GM12878 (cell line): ENCODE data around the gene WDR86. TPM values are rescaled to one million over a fixed set of nuclear protein-coding genes. Genes with fewer than 3 reads are reported as not detected.

Experiments
- ATAC-seq: fragments of 200-7000 bp; cut with Tn5 transposase; 3 replicates; pipeline ENCODE4 v1.9.1; 2020; ENCODE audit warnings: mild to moderate bottlenecking, moderate library complexity
- BruUV-seq: library from RNA; stranded (reverse); fragments of 400-500 nt; replicated peaks from 2 replicates; lab custom pipeline; 2021; lab: Mats Ljungman, UMichigan
- CTCF ChIA-PET: fragments of 300-600 bp; sonication (Branson Sonifier 250); formaldehyde crosslinking; extraction: SDS; loops from one replicate; lab custom pipeline; 2021; ENCODE audit warnings: inconsistent platforms; lab: Yijun Ruan, JAX
- POLR2A ChIA-PET: fragments of 350-600 bp; formaldehyde crosslinking; extraction: SDS; loops from one replicate; lab custom pipeline; 2021; ENCODE audit warnings: inconsistent platforms; lab: Charles Lee
- RAD21 ChIA-PET: fragments of 300-600 bp; sonication (Branson Sonifier 250); formaldehyde crosslinking; loops from one replicate; lab custom pipeline; 2023; ENCODE audit warnings: antibody characterized with exemption; ENCODE audit not compliant: unreplicated experiment; lab: Charles Lee
- SMC1A ChIA-PET: fragments of 300-600 bp; sonication (Branson Sonifier 250); formaldehyde crosslinking; loops from one replicate; lab custom pipeline; 2023; ENCODE audit not compliant: unreplicated experiment, uncharacterized antibody; lab: Charles Lee
- DNase-seq: peaks from one replicate; pipeline ENCODE4 v3.0.0-alpha.2; 2011; ENCODE audit warnings: low read depth, low spot score
- FAIRE-seq: peaks from 3 replicates; lab custom pipeline; 2011; peaks lifted over from hg19 to GRCh38; lab: Jason Lieb, UNC
- H2AFZ ChIP-seq: 2 replicates; pipeline ENCODE4 v1.6.0; 2011; ENCODE audit warnings: low read depth, low read length, control low read depth; ENCODE audit not compliant: control insufficient read depth
- H3K27ac ChIP-seq: 2 replicates; pipeline ENCODE4 v1.5.1; 2011; ENCODE audit warnings: control low read depth; ENCODE audit not compliant: control insufficient read depth, insufficient read depth
- H3K27me3 ChIP-seq, 2 experiments: replicated peaks in 1 of 2; 2 replicates each; pipeline versions ENCODE4 v1.6.0 to v1.6.1; 2011; ENCODE audit warnings: low read length in 1 of 2; ENCODE audit not compliant: control insufficient read depth in 2 of 2, insufficient read depth in 2 of 2
- H3K36me3 ChIP-seq, 2 experiments: 2 replicates each; pipeline ENCODE4 v1.5.1; 2011; ENCODE audit warnings: low read length in 1 of 2; ENCODE audit not compliant: control insufficient read depth in 2 of 2, insufficient read depth in 2 of 2
- H3K4me1 ChIP-seq: 2 replicates; pipeline ENCODE4 v1.6.1; 2011; ENCODE audit warnings: mild to moderate bottlenecking, low read length, moderate library complexity, mixed read lengths; ENCODE audit not compliant: control insufficient read depth, insufficient read depth
- H3K4me2 ChIP-seq: 2 replicates; pipeline ENCODE4 v1.6.0; 2011; ENCODE audit warnings: control low read depth; ENCODE audit not compliant: control insufficient read depth, insufficient read depth
- H3K4me3 ChIP-seq: fragments of 200-600 bp; sonication (generic); 2 replicates; pipeline ENCODE4 v1.5.1; 2016
- H3K79me2 ChIP-seq: 2 replicates; pipeline ENCODE4 v1.6.0; 2011; ENCODE audit warnings: low read length; ENCODE audit not compliant: control insufficient read depth, insufficient read depth
- H3K9ac ChIP-seq: 2 replicates; pipeline ENCODE4 v1.8.0; 2011; ENCODE audit warnings: low read length, control low read depth, mixed read lengths; ENCODE audit not compliant: control insufficient read depth, insufficient read depth
- H3K9me3 ChIP-seq: replicated peaks from 3 replicates; pipeline ENCODE4 v1.5.1; 2011; ENCODE audit warnings: mild to moderate bottlenecking, low read length; ENCODE audit not compliant: control insufficient read depth, insufficient read depth
- H4K20me1 ChIP-seq: 2 replicates; pipeline ENCODE4 v1.6.0; 2011; ENCODE audit not compliant: control insufficient read depth, insufficient read depth
- ASH2L ChIP-seq: fragments of 300-600, 200-600 bp; sonication (generic); IDR thresholded peaks from 2 replicates; pipeline ENCODE4 v1.6.1; 2017; ENCODE audit warnings: low read depth, mild to moderate bottlenecking, borderline replicate concordance
- ELK1 ChIP-seq: IDR thresholded peaks from 2 replicates; pipeline ENCODE4 v1.6.1; 2012; ENCODE audit warnings: low read depth, low read length, improper control_type of control experiment
- EP300 ChIP-seq, 2 experiments: fragments of 150-350 bp in 1 of 2; IDR thresholded peaks; 2 replicates each; pipeline ENCODE4 v1.6.1; 2011 to 2012; ENCODE audit warnings: low read depth in 2 of 2, low read length in 2 of 2, borderline replicate concordance in 1 of 2, improper control_type of control experiment in 1 of 2, inconsistent platforms in 1 of 2; ENCODE audit not compliant: control insufficient read depth in 1 of 2
- IRF3 ChIP-seq: fragments of 450-650 bp; IDR thresholded peaks from 2 replicates; pipeline ENCODE4 v1.6.1; 2014; ENCODE audit warnings: mild to moderate bottlenecking
- IRF4 ChIP-seq: IDR thresholded peaks from 2 replicates; pipeline ENCODE4 v1.6.1; 2011; ENCODE audit warnings: low read depth, low read length
- KDM1A ChIP-seq: fragments of 200-600 bp; sonication (generic); IDR thresholded peaks from 2 replicates; pipeline ENCODE4 v1.6.1; 2016; ENCODE audit warnings: borderline replicate concordance
- NFIC ChIP-seq: IDR thresholded peaks from 2 replicates; pipeline ENCODE4 v1.6.1; 2012; ENCODE audit warnings: low read depth, mild to moderate bottlenecking, inconsistent platforms, low read length, moderate library complexity
- RCOR1 ChIP-seq: conservative IDR thresholded peaks from 2 replicates; pipeline ENCODE4 v1.6.1; 2012; ENCODE audit warnings: low read depth, low read length, improper control_type of control experiment
- SIN3A ChIP-seq: IDR thresholded peaks from 2 replicates; pipeline ENCODE4 v1.6.1; 2012; ENCODE audit warnings: low read depth, low read length, improper control_type of control experiment
- ZNF24 ChIP-seq: fragments of 450-650 bp; IDR thresholded peaks from 2 replicates; pipeline ENCODE4 v1.6.1; 2017; ENCODE audit warnings: antibody characterized with exemption, mild to moderate bottlenecking
- ZNF687 ChIP-seq: fragments of 450-650 bp; IDR thresholded peaks from 2 replicates; pipeline ENCODE4 v1.6.1; 2017; ENCODE audit warnings: mild to moderate bottlenecking, moderate library complexity
- WGBS: methylation state at CpG from one replicate; pipeline ENCODE4 v1.1.6; 2016; ENCODE audit warnings: low lambda C conversion rate; ENCODE audit not compliant: insufficient replicate concordance, insufficient coverage; ENCODE audit errors: missing lambda C conversion rate; 5-methylcytosine and 5-hydroxymethylcytosine counted together
- in situ Hi-C: fragments of 300-500 bp; cut with MboI; formaldehyde crosslinking; loops from 9 replicates; pipeline ENCODE4 v1.14.3; 2018; ENCODE audit warnings: mixed read lengths
- intact Hi-C: fragments of 100-400 bp; cut with micrococcal nuclease; formaldehyde crosslinking; loops from one replicate; pipeline ENCODE4 v1.14.2; 2022; ENCODE audit not compliant: unreplicated experiment
- polyA plus RNA-seq, 11 experiments: library from polyadenylated mRNA; depleted of rRNA in 4 of 11; unstranded in 6 of 11; stranded (reverse) in 5 of 11; fragments of >200 nt; fragmentation: Nextera tagmentation in 4 of 11; fragmentation: Illumina TruSeq in 1 of 11; extraction: Ambion mirVana in 4 of 11; extraction: Trizol in 1 of 11; gene quantifications; 1 replicate in 1 of 11; 2 replicates in 10 of 11; pipeline versions ENCODE4 v1.2.1 to v1.2.3, GENCODE V29; 2011 to 2016; ENCODE audit warnings: inconsistent platforms in 2 of 11, missing spikeins in 2 of 11, low read depth in 1 of 11
- total RNA-seq, 4 experiments: library from RNA; depleted of rRNA in 3 of 4; stranded (reverse); fragments of >200 nt in 3 of 4; fragmentation: Illumina TruSeq in 1 of 4; extraction: Trizol in 1 of 4; gene quantifications; 2 replicates each; pipeline versions ENCODE4 v1.2.1 to v1.2.3, GENCODE V29; 2013 to 2021
- TF ChIP-seq, protein P1 (sequence below): IDR thresholded peaks from 2 replicates; pipeline ENCODE4 v1.6.1; 2012; ENCODE audit warnings: low read length, inconsistent platforms

Gene WDR86
- total and polyA plus RNA-seq, 10 of the 15 experiments (the other 5 are each of a cell fraction or from before 2014, with no cell fraction given): 0.05 to 0.19 (median 0.15) TPM; not detected in 7

GRCh38 chr7:151455690-151456089, 45.9 kb upstream of the WDR86 start (continued):
- TF ChIP-seq ELK1 (no peak), SIN3A (no peak), KDM1A (no peak), ASH2L (no peak), IRF4 (no peak), EP300 (IDR thresholded peaks at IDR 0.05; ENCODE audit: borderline replicate concordance in 1 of 2, control insufficient read depth in 1 of 2, low read depth in 2 of 2, low read length in 2 of 2) (no peak), RCOR1 (no peak)

GRCh38 chr7:151454932-151455530, 45.2 kb upstream of the WDR86 start:
- RAD21 ChIA-PET: no interaction called here
- TF ChIP-seq ELK1: no peak
- TF ChIP-seq ZNF24: no peak
- no peak for TF ChIP-seq NFIC
- no peak for TF ChIP-seq IRF3
- no peak for TF ChIP-seq ZNF687
- TF ChIP-seq, protein P1, sequence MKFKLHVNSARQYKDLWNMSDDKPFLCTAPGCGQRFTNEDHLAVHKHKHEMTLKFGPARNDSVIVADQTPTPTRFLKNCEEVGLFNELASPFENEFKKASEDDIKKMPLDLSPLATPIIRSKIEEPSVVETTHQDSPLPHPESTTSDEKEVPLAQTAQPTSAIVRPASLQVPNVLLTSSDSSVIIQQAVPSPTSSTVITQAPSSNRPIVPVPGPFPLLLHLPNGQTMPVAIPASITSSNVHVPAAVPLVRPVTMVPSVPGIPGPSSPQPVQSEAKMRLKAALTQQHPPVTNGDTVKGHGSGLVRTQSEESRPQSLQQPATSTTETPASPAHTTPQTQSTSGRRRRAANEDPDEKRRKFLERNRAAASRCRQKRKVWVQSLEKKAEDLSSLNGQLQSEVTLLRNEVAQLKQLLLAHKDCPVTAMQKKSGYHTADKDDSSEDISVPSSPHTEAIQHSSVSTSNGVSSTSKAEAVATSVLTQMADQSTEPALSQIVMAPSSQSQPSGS: no peak

More at GRCh38 chr7:151454932-151455530, 45.2 kb upstream of the WDR86 start:
- Histone ChIP-seq H3K4me3 (no peak overlapping the region), H3K4me2 (no peak overlapping the region), H3K79me2 (no peaks in the 10 kb centered on the region), H4K20me1 (no peaks in the 10 kb centered on the region), H3K27me3 (no peaks in the 10 kb centered on the region), H2AFZ (no peak overlapping the region), H3K4me1 (no peaks in the 10 kb centered on the region), H3K9me3 (no peaks in the 10 kb centered on the region; the same call in 2 of the 3 replicates), H3K27ac (no peak overlapping the region), H3K9ac (no peak overlapping the region), H3K36me3 (no peaks in the 10 kb centered on the region)
- in situ Hi-C loops: no loop called here
- ATAC-seq: no peak
- no peak for FAIRE-seq
- intact Hi-C loops: no loop called here
- POLR2A ChIA-PET: no interaction called here
- CTCF ChIA-PET: no interaction called here
- no TSS peak for BruUV-seq
- no peak for DNase-seq
- 87% methylated on average over 15 of the region's 15 CpGs for WGBS
- SMC1A ChIA-PET: no interaction called here
